Activated CD4-positive, alpha-beta T cell treated with anti-CD3 and anti-CD28 coated beads for 4 hours (primary cell): ENCODE results near the gene PBX2.
A peak's percentile ranks its signal among the peaks of the same experiment; 100 is the strongest.
"Not testable (repeated sequence)": the region's sequence is repeated elsewhere in the genome, so short reads cannot be mapped to it uniquely, and the experiment has no call there.

ENCODE experiments used
- DNase-seq, 2 donors: peaks; one replicate each; pipeline ENCODE4 v3.0.0-alpha.2; 2020

Gene PBX2

GRCh38 chr6:32186151-32186840 lies 3.7 kb downstream of the PBX2 start:
- DNase-seq, result not testable (repeated sequence)

- DNase-seq, result peak; percentile 57 to 64
Observed at GRCh38 chr6:32185681-32186131, 4.3 kb downstream of the PBX2 start.

GRCh38 chr6:32184084-32184640 lies 5.8 kb downstream of the PBX2 start, which contains the start of gene AGER:
Gene AGER (minus strand): TSS chr6:32184253. CDS start chr6:32184222, 31 bp downstream.
- DNase-seq, result no peak

GRCh38 chr6:32183483-32184083 lies 6.4 kb downstream of the PBX2 start:
- DNase-seq, result no peak

DNA sequence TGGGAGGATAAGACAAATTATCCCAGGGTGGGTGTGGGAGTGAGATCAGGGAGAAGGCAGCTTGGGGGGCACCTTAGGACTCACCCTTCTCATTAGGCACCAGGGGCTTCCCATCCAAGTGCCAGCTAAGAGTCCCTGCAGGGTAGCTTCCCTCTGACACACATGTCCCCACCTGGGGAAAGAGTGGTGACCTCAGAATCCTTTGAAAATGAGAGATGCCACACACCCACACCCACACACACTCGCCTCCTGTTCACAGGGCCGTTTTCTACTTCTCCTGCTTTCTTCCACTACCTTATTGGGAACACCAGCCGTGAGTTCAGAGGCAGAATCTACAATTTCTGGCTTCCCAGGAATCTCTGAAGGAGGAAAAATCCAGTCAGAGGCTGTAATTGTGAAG lies 7.0 kb downstream of the PBX2 start:
- no peak for DNase-seq

DNA sequence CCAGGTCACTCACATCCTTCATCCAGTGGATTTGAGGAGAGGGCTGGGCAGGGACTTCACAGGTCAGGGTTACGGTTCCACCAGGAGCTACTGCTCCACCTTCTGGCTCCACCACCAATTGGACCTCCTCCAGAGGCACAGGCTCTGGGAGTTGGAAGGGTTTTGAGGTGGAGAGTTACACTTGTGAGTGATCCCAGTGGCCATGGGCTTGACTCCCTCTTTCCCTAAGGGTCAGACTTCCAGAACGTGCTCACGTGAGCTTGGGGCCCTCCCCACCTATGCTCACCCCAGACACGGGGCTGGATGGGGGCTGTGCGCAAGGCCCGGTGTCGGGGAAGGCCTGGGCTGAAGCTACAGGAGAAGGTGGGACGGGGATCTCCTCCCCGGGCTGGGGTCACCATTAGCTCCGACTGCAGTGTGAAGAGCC lies 7.4 kb downstream of the PBX2 start:
- no peak for DNase-seq

DNA sequence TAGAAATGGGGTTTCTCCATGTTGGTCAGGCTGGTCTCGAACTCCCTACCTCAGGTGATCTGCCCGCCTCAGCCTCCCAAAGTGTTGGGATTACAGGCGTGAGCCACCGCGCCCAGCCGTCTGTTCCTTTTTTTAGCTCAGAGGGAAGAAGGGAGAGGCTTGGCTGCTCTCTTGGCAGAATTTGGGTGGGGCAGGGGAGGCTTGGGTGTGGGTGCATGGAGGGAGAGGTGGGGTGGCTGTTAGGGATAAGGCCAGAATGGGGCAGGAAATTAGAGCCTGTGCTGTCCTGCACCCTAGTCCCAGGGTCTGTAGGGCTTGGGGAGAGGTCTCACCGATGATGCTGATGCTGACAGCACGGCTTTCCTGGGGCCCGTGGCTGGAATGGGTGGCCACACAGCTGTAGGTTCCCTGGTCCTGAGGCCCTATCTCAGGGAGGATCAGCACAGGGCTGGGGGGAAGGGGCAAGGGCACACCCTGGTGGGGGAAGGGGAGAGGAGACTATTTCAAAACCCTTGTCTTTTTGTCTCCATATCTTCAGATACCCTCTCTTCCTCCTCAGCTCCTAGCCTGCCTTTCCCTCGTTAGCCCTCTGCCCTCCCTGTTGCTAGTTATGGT lies 8.0 kb downstream of the PBX2 start:
- no peak for DNase-seq

GRCh38 chr6:32181148-32181702 lies 8.8 kb downstream of the PBX2 start:
- no peak for DNase-seq

DNA sequence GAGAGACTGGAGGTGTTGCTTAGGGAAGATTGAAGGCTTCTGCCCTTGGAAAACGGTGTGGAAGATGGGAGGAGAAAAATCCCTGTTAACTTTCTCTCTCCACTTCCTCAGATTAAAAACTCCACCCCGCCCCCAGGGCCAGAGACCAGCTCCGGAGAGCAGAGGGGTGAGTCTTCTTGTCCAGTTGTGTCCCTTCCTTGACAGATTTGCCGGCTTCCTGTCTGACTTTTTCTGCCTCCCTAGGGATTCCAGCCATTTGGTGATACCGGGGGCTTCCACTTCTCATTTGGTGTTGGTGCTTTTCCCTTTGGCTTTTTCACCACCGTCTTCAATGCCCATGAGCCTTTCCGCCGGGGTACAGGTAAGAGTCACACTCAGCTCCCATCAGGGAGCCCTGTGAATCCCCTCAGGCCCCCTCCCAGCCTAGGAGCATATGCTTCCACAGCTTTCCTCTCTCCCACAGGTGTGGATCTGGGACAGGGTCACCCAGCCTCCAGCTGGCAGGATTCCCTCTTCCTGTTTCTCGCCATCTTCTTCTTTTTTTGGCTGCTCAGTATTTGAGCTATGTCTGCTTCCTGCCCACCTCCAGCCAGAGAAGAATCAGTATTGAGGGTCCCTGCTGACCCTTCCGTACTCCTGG lies 10.1 kb downstream of the PBX2 start:
- no peak for DNase-seq

- no peak for DNase-seq
Observed at GRCh38 chr6:32178547-32179440, 11.2 kb downstream of the PBX2 start.

GRCh38 chr6:32177788-32178546 lies 12.0 kb downstream of the PBX2 start, which contains the start of gene RNF5:
Gene RNF5 (plus strand): TSS chr6:32178405. CDS start chr6:32178512, 107 bp downstream.
- DNase-seq, result peak; percentile 92 to 93

GRCh38 chr6:32177183-32177787 lies 12.7 kb downstream of the PBX2 start:
- DNase-seq, result peak in 1 of 2 donors; percentile 31

DNA sequence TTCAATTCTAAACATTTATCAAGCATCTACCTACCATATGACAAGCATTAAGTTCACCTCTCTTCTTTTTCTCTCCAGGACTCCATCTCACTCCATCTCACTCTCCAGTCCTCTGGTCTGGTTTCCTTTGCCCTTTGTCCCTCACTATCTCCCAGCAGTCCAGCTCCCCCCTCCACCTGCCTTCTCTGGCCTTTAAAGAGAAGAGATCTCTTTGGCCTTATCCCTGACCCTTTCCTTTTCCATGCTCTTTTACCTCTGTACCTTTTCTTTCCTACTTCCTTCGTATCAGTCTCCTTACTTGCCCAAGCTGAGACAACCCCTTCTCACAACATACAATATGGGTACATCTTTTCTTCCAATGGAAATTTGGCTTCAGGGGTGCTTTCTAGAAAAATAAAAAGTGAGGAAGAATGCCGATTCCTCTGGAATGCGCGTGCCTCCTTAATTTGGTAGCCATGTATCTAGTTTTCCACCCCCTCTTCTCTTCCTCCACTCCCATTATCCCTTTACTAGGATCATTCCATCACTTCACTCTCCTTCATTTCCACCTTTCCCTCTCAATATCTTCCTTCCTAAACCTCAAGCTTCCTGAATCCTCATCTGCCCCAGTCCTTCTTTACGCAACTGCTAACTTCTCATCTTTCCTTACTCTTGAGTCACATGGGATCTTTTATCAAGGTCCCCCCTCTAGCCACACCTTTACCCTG lies 13.4 kb downstream of the PBX2 start:
- DNase-seq, result no peak

- DNase-seq, result peak; percentile 93 to 97
Observed at GRCh38 chr6:32175711-32176475, 14.1 kb downstream of the PBX2 start, which contains the start of gene AGPAT1. Gene AGPAT1 (minus strand): TSS chr6:32176084. CDS start chr6:32171496, 4,588 bp downstream.

GRCh38 chr6:32175322-32175710 lies 14.7 kb downstream of the PBX2 start:
- DNase-seq, result no peak

DNA sequence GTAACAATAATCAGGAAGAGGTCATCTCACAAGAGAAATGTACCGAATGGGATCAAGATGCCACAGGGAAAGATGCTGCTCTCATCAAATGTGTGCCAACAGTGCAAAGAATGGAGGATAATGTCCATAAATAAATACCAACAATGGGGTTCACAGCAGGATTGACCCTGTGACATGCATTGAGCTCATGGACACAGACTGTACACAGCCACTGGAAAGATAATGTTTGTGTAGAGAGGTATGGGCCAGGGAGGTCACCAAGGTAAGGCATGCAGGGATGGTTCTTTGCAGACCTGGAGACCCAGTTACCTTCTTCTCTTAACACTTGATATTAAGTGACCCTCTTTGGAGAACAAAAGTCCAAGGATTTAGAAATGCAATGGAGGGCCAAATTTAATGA lies 15.6 kb downstream of the PBX2 start:
- DNase-seq, result no peak

DNA sequence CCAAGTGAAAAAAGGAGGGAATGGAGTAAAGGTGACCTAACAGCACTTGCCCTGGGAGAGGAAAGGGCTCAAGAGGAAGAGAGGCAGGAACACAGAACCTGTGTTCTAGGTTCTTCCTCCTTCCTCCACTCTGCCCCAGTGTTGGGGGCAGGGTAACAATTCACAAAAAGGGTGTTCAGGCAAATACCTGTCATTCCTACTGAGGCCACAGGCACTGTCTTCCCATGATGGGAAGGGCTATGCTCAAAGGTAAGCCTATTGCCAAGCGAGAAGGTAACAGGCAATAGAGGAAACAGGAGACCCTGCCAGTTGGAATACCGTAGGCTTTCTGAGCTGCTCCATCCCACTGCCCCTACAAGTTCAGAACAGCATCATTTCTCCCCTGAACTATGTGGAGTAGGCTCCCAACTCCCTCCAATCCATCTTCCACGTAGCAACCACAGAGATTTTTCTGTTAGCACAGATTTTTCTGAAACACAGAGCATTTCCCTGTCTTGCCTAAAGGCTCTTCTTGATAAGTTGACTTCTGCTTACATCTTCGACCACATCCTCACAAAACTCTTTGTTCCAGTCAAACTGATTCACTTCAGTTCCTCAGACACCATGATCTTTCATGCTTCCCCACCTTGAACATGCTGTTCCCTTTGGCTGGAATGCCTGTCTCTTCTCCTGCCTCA lies 16.8 kb downstream of the PBX2 start:
- DNase-seq, result no peak

DNA sequence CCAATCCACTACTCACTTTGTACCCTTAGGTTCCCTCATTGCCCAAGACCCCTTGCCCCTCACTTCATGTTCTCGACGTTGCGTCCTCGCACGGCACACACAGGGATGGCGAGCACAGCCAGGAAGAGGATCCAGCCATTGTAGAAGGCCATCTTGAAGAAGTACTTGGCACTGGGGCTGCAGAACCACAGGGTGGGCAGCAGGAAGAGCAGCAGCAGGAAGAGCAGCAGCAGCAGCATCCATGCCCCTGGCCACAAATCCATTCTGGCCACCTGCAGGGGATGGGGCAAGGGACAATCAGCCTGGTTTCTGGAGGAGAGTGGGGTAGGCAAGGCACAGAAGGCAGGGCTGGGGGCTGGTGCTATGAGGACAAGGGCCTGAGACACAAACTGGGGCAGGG lies 18.8 kb downstream of the PBX2 start:
- DNase-seq, result no peak
